Measurements from ENCODE around the gene CTSL.

CTSL gene

DNA sequence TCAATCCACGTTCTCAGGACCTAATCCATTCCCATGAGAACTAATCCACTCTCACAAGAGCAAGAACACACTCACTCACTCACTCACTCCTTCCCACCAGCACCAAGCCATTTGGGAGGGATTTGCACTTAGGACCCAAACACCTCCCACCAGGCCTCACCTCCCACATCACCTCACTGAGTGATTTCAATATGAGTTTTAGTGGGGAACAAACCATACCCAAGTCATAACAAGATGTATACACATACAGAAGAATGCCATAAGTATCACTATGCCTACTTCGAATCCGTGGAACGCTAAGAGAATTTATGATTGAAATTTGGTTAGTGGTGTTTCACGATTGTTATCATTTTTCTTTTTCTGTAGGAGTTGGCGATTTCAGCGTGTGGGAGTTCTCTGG lies 29.3 kb upstream of the CTSL start:
- no peaks in the 10 kb centered on the region for H3K9me2 ChIP-seq (replicated peaks; ENCODE audit: insufficient read depth, low read length)
- no peak overlapping the region for H3K4me3 ChIP-seq (ENCODE audit: insufficient read depth, low read length, poor library complexity, severe bottlenecking)
- H3K9me3 ChIP-seq (ENCODE audit: insufficient read depth, low read length) = no peaks in the 10 kb centered on the region
- TF ChIP-seq, protein P1, sequence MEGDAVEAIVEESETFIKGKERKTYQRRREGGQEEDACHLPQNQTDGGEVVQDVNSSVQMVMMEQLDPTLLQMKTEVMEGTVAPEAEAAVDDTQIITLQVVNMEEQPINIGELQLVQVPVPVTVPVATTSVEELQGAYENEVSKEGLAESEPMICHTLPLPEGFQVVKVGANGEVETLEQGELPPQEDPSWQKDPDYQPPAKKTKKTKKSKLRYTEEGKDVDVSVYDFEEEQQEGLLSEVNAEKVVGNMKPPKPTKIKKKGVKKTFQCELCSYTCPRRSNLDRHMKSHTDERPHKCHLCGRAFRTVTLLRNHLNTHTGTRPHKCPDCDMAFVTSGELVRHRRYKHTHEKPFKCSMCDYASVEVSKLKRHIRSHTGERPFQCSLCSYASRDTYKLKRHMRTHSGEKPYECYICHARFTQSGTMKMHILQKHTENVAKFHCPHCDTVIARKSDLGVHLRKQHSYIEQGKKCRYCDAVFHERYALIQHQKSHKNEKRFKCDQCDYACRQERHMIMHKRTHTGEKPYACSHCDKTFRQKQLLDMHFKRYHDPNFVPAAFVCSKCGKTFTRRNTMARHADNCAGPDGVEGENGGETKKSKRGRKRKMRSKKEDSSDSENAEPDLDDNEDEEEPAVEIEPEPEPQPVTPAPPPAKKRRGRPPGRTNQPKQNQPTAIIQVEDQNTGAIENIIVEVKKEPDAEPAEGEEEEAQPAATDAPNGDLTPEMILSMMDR (IDR thresholded peaks at IDR 0.05; ENCODE audit: insufficient read depth, low read length, poor library complexity, severe bottlenecking) = no peak
- TF ChIP-seq EZH2phosphoT487 (conservative IDR thresholded peaks at IDR 0.05; ENCODE audit: low read length) = no peak
- no peaks in the 10 kb centered on the region for H4K20me1 ChIP-seq (ENCODE audit: low read depth, low read length)
- no peak overlapping the region for H3K9ac ChIP-seq (ENCODE audit: low read length)
- H3K27ac ChIP-seq (ENCODE audit: low read depth, low read length) = no peak overlapping the region
- no peaks in the 10 kb centered on the region for H3K27me3 ChIP-seq (ENCODE audit: low read length)
- no peaks in the 10 kb centered on the region for H3K36me3 ChIP-seq (ENCODE audit: low read length)
- no peak overlapping the region for H3K4me2 ChIP-seq (ENCODE audit: low read depth, low read length, poor library complexity, severe bottlenecking)
- H3F3A ChIP-seq (ENCODE audit: insufficient read depth) = no peaks in the 10 kb centered on the region
- H3K79me2 ChIP-seq (ENCODE audit: insufficient read depth, low read length) = no peaks in the 10 kb centered on the region
- H2AFZ ChIP-seq (ENCODE audit: low read depth, low read length, severe bottlenecking) = no peak overlapping the region

DNA sequence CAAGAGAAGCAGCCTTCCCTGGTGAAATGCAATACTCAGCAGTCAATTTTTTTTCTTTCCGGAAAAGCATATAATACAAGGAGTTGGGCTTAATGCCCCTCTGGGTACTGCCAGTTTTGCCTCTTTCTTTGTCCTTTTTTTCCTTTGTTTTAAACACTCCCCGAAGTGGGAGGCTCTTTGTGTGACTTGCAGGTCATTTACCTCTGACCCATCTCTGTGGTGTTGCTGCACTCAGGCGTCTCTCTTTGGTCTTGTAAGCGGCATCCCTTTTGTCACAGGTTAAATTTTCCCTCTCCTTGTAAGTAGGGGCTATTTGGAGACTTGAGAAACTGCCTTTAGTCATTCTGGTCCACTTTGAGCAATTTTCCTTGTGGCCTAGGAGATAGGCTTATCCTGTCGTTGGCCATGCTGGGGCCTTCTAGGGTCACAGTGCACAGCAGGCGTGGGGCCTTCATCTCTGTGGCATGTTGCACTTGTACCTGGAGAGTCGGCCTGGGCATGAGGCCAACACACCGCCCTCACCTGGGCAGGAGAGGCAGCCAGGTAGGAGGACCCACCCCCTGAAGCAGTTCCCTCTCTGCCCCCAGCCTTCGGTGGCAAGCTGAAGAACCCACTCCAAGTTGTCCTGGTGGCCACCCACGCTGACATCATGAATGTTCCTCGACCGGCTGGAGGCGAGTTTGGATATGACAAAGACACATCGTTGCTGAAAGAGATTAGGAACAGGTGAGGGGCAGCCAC lies 27.7 kb upstream of the CTSL start:
- Histone ChIP-seq H2AFZ (ENCODE audit: low read depth, low read length, severe bottlenecking) (no peak overlapping the region), H3K9me3 (ENCODE audit: insufficient read depth, low read length) (no peaks in the 10 kb centered on the region), H3K27me3 (ENCODE audit: low read length) (no peaks in the 10 kb centered on the region), H3K9ac (ENCODE audit: low read length) (no peak overlapping the region), H3K36me3 (ENCODE audit: low read length) (no peaks in the 10 kb centered on the region), H3K9me2 (replicated peaks; ENCODE audit: insufficient read depth, low read length) (no peaks in the 10 kb centered on the region), H3F3A (ENCODE audit: insufficient read depth) (no peaks in the 10 kb centered on the region), H3K4me3 (ENCODE audit: insufficient read depth, low read length, poor library complexity, severe bottlenecking) (no peak overlapping the region), H3K4me2 (ENCODE audit: low read depth, low read length, poor library complexity, severe bottlenecking) (no peak overlapping the region), H3K79me2 (ENCODE audit: insufficient read depth, low read length) (no peaks in the 10 kb centered on the region), H3K27ac (ENCODE audit: low read depth, low read length) (no peak overlapping the region), H4K20me1 (ENCODE audit: low read depth, low read length) (no peaks in the 10 kb centered on the region)
- TF ChIP-seq, protein P1 (IDR thresholded peaks at IDR 0.05; ENCODE audit: insufficient read depth, low read length, poor library complexity, severe bottlenecking) = no peak
- no peak for TF ChIP-seq EZH2phosphoT487 (conservative IDR thresholded peaks at IDR 0.05; ENCODE audit: low read length)

DNA sequence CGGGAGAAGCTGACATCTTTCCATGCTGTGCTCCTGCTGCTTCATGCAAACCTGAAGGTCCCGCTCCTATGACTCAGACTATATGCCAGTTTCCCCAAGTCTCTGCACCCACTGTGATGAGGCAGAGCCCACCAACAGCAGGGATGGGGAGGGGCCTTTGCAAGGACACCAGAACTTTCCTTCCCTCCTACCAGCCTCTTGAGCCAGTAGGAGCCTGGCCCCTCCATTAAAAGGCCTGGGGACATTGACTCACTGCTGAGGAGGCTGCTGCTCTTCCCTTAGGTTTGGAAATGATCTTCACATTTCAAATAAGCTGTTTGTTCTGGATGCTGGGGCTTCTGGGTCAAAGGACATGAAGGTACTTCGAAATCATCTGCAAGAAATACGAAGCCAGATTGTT lies 26.1 kb upstream of the CTSL start:
- H3K4me3 ChIP-seq (ENCODE audit: insufficient read depth, low read length, poor library complexity, severe bottlenecking) = no peak overlapping the region
- no peaks in the 10 kb centered on the region for H3K9me3 ChIP-seq (ENCODE audit: insufficient read depth, low read length)
- TF ChIP-seq, protein P1 (IDR thresholded peaks at IDR 0.05; ENCODE audit: insufficient read depth, low read length, poor library complexity, severe bottlenecking) = no peak
- TF ChIP-seq EZH2phosphoT487 (conservative IDR thresholded peaks at IDR 0.05; ENCODE audit: low read length) = no peak
- no peaks in the 10 kb centered on the region for H3K36me3 ChIP-seq (ENCODE audit: low read length)
- no peak overlapping the region for H3K9ac ChIP-seq (ENCODE audit: low read length)
- no peaks in the 10 kb centered on the region for H3F3A ChIP-seq (ENCODE audit: insufficient read depth)
- no peak overlapping the region for H3K4me2 ChIP-seq (ENCODE audit: low read depth, low read length, poor library complexity, severe bottlenecking)
- H4K20me1 ChIP-seq (ENCODE audit: low read depth, low read length) = no peaks in the 10 kb centered on the region
- H2AFZ ChIP-seq (ENCODE audit: low read depth, low read length, severe bottlenecking) = no peak overlapping the region
- H3K27ac ChIP-seq (ENCODE audit: low read depth, low read length) = no peak overlapping the region
- H3K27me3 ChIP-seq (ENCODE audit: low read length) = no peaks in the 10 kb centered on the region
- H3K79me2 ChIP-seq (ENCODE audit: insufficient read depth, low read length) = no peaks in the 10 kb centered on the region
- H3K9me2 ChIP-seq (replicated peaks; ENCODE audit: insufficient read depth, low read length) = no peaks in the 10 kb centered on the region
